Calu3 (cell line): Measurements from ENCODE around the gene ZNF579. TPM values are rescaled to one million over a fixed set of nuclear protein-coding genes. Genes with fewer than 3 reads are reported as not detected.

Experiments used
- BruUV-seq: library from RNA; stranded (reverse); fragments of 400-500 nt; replicated peaks from 2 replicates; lab custom pipeline; 2021; lab: Mats Ljungman, UMichigan
- CTCF ChIA-PET: fragments of 300-600 bp; sonication (Branson Sonifier 250); formaldehyde crosslinking; loops from one replicate; lab custom pipeline; 2022; ENCODE audit warnings: antibody characterized with exemption; lab: Charles Lee
- DNase-seq: peaks from one replicate; pipeline ENCODE4 v3.0.0; 2022
- H3K27ac Mint-ChIP-seq: one replicate; pipeline ENCODE4 v1.8.0; 2022; ENCODE audit warnings: mixed read lengths; ENCODE audit not compliant: unreplicated experiment
- H3K27me3 Mint-ChIP-seq: one replicate; pipeline ENCODE4 v1.8.0; 2022; ENCODE audit warnings: mixed read lengths; ENCODE audit not compliant: unreplicated experiment
- H3K36me3 Mint-ChIP-seq: one replicate; pipeline ENCODE4 v1.8.0; 2022; ENCODE audit warnings: mild to moderate bottlenecking, moderate library complexity, mixed read lengths; ENCODE audit not compliant: insufficient read depth, unreplicated experiment
- H3K4me1 Mint-ChIP-seq: one replicate; pipeline ENCODE4 v1.8.0; 2022; ENCODE audit warnings: mild to moderate bottlenecking, low read depth, mixed read lengths; ENCODE audit not compliant: unreplicated experiment
- H3K4me3 Mint-ChIP-seq: one replicate; pipeline ENCODE4 v1.8.0; 2022; ENCODE audit warnings: mild to moderate bottlenecking, low read depth, moderate library complexity, mixed read lengths; ENCODE audit not compliant: unreplicated experiment
- H3K9me3 Mint-ChIP-seq: one replicate; pipeline ENCODE4 v1.8.0; 2022; ENCODE audit warnings: low read depth, mixed read lengths; ENCODE audit not compliant: unreplicated experiment
- CTCF ChIP-seq: fragments of 200-600 bp; IDR thresholded peaks from one replicate; pipeline ENCODE4 v1.8.0; 2022; ENCODE audit warnings: antibody characterized with exemption; ENCODE audit not compliant: unreplicated experiment
- intact Hi-C: fragments of 100-400 bp; cut with micrococcal nuclease; formaldehyde crosslinking; loops from one replicate; pipeline ENCODE4 v1.10.0; 2022; ENCODE audit not compliant: unreplicated experiment
- total RNA-seq: library from RNA; stranded (reverse); gene quantifications from 2 replicates; pipeline ENCODE4 v1.2.3, GENCODE V29; 2022

The ZNF579 gene
- total RNA-seq, 1 experiment from 2014 or later = 29.8 TPM

- CTCF ChIA-PET = no interaction called here
- TF ChIP-seq CTCF = no peak
- Mint-ChIP-seq H3K9me3 (no peaks in the 10 kb centered on the region), H3K4me1 (peaks cover 19% of the 10 kb centered on the region), H3K4me3 (no peak overlapping the region), H3K27me3 (no peaks in the 10 kb centered on the region), H3K36me3 (peaks cover 52% of the 10 kb centered on the region), H3K27ac (no peak overlapping the region)
- intact Hi-C loops = no loop called here
- no TSS peak for BruUV-seq
- DNase-seq = no peak
Observed at GRCh38 chr19:55621673-55622231, 41.1 kb upstream of the ZNF579 start.

- H3K4me3 Mint-ChIP-seq = no peak overlapping the region
- no peaks in the 10 kb centered on the region for H3K9me3 Mint-ChIP-seq
- H3K27ac Mint-ChIP-seq = no peak overlapping the region
- TF ChIP-seq CTCF = no peak
- intact Hi-C loops = no loop called here
- peaks cover 19% of the 10 kb centered on the region for H3K4me1 Mint-ChIP-seq
- no TSS peak for BruUV-seq
- CTCF ChIA-PET = no interaction called here
- DNase-seq = no peak
- peaks cover 57% of the 10 kb centered on the region for H3K36me3 Mint-ChIP-seq
- no peaks in the 10 kb centered on the region for H3K27me3 Mint-ChIP-seq
Observed at GRCh38 chr19:55621205-55621672, 40.6 kb upstream of the ZNF579 start.

- DNase-seq = no peak
- TF ChIP-seq CTCF = no peak
- CTCF ChIA-PET = no interaction called here
- intact Hi-C loops = no loop called here
- no TSS peak for BruUV-seq
- no peaks in the 10 kb centered on the region for H3K9me3 Mint-ChIP-seq
- H3K36me3 Mint-ChIP-seq = peaks cover 64% of the 10 kb centered on the region
- H3K4me1 Mint-ChIP-seq = peaks cover 19% of the 10 kb centered on the region
- H3K4me3 Mint-ChIP-seq = no peak overlapping the region
- no peaks in the 10 kb centered on the region for H3K27me3 Mint-ChIP-seq
- no peak overlapping the region for H3K27ac Mint-ChIP-seq
Observed at GRCh38 chr19:55620410-55621204, 40.0 kb upstream of the ZNF579 start.

GRCh38 chr19:55619286-55619685 lies 38.6 kb upstream of the ZNF579 start:
- Mint-ChIP-seq H3K9me3 (no peaks in the 10 kb centered on the region), H3K36me3 (peaks cover 65% of the 10 kb centered on the region), H3K27ac (no peak overlapping the region), H3K4me1 (peaks cover 11% of the 10 kb centered on the region), H3K4me3 (no peak overlapping the region), H3K27me3 (no peaks in the 10 kb centered on the region)
- DNase-seq = no peak
- intact Hi-C loops = no loop called here
- no peak for TF ChIP-seq CTCF
- CTCF ChIA-PET = no interaction called here
- BruUV-seq = no TSS peak
